NCI-H1048 (cell line): ENCODE results near the gene STK32C.

Experiments used
- DNase-seq: peaks from one replicate; lab custom pipeline; 2025; lab: John Stamatoyannopoulos, UW

The STK32C gene

GRCh38 chr10:132247943-132248342 lies 59.8 kb downstream of the STK32C start:
- DNase-seq, result no peak

DNA sequence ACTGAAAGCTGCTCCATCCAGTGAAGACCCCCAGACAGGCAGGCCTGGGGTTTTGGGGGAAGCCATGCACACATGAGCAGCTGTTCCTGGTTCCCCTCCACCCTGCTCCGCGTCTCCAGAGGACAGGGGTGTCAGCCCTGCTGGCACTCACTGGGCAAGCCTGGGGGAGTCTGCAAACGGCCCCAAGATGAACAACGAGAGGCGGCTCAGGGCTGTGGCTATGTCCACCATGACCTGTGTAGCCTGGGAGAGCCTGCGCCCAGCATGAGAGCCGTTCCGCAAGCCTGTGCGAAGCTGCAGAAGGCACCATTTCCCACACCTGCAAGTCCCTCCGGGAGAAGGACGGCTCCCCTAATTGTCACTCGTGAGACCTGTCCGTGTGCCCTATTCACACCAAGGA lies 61.5 kb downstream of the STK32C start:
- DNase-seq, result no peak

DNA sequence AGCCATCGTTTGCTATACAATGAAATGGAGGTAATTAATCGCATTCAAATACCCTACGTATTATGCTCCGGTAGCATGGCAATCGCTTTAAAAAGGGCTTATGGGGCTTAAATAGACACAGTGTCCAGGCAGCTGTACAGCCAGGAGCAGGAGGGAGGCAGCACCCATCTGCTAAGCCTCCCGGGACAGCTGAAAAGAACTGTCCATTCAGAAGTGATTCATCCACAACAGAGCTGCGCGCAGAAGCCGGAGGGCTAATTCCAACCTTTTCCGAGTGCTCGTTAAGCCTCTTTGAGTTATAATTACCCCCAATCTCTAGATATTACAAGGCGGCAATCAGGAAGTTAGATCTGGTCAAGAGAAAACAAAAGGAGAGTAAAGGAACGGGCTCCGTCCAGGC lies 62.7 kb downstream of the STK32C start:
- DNase-seq, result no peak

- DNase-seq, result no peak
Measured at GRCh38 chr10:132243626-132244025, 64.1 kb downstream of the STK32C start.

DNA sequence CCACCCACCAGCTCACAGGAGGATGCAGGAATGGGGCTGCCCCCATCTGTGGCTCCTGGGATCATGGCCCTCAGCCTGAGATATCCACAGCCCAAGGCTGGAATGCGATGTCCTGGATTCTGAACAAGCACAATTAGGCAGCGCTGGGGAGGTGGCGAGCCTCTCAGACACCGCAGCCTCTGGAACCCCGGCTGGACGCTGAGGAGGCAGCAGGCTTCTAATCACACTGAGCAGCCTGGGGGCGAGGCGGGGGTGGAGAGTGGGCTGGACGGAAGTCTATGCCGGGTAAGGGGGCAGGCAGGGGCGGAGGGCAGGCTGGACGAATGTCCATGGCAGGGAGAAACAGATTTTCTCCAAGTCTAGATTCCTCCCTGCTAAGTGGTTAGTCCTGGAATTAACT lies 64.6 kb downstream of the STK32C start:
- no peak for DNase-seq

DNA sequence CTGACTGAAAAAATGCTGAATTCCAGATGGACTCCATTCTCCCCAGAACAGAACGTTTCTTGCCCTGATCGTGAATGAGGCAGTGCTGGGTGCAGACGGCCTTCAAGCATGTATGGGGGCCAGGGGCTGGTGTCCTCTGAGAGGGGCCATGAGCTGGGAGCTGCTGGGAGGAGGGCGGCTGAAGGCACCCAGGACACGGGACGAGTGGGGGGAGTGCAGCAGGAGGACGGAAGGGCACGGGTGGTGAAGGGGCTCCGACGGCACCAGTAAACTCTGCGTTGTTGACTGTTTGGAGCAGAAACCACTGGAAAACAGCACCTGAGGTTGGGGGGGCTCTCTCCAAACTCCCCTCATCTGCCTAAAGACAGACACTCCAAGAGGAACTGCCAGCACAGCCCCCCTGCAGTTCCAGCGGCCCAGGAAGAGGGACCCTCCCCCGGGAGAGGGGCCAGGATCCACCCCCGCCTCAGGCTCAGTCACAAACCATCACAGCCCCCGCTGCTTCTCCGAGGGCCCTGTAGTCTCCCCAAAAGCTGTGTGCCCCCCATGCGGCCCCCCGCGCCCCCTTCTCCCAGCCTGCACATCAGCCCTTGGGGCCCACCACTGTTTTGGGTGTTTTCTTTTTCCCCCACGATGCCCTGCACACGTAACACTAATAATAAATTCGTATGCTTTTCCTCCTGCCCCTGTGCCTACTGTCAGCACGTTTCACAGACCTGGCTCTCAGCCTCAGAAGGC lies 65.5 kb downstream of the STK32C start:
- DNase-seq, result no peak

DNA sequence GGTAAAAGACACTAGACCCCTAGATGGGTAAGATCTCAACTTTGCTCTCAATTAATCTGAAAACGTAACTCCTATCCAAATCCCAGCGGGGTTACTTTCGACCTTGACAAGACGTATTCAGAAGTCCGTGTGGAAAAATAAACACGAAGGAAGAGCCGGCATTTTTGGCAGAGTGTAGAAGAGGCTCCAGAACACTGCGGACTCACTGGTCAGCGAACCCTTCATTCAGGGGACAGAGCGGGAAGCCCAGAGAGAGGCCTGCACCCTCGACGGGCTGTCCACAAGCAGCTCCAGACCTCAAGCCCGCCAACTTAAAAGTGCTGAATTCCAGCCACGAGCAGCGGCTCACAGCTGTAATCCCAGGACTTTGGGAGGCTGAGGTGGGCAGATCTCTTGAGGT lies 66.3 kb downstream of the STK32C start:
- no peak for DNase-seq

GRCh38 chr10:132241086-132241485 lies 66.7 kb downstream of the STK32C start:
- no peak for DNase-seq

DNA sequence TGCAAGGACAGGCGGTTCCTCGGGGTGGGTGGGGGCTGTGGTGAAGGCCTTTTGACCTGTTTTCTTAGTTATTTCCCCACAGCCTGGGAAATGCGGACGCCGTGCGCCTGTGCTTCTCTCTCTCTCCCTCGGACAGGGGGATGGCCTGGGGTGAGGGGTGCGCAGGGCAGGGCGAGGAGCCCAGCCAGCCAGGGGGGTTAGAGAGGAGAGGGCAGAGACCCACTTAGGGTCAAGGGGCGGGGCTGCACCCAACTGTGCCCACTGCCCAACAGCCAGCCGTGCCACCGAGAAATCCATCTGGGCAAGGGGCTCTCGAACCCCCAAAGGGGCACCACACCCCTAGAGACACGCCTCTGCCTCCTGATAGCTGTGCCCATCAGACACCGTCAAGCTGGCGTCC lies 67.2 kb downstream of the STK32C start:
- DNase-seq, result no peak

- DNase-seq, result no peak
Measured at GRCh38 chr10:132240156-132240555, 67.6 kb downstream of the STK32C start.

- no peak for DNase-seq
Measured at GRCh38 chr10:132239126-132240031, 68.4 kb downstream of the STK32C start.

- no peak for DNase-seq
Measured at GRCh38 chr10:132238371-132239125, 69.2 kb downstream of the STK32C start.

DNA sequence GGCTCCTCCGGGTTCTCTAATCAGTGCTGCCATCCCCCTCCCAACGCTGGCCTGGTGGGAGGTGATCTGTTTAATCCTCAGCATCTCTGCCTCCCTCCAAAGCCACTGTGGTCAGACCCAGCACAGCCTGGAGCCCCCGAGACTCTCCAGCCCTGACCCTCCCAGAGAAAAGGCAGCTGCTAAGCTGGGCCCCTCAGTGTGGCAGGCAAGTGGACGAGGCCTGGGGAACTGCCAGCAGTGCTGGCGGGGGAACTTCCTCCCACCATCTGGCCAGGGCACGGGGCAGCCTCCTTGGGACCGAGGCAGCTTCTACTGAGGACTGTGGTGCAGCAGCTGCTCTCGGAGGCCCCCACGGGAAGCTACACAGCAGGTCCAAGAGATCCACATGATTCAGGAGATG lies 69.9 kb downstream of the STK32C start:
- DNase-seq, result no peak

GRCh38 chr10:132237396-132237795 lies 70.4 kb downstream of the STK32C start:
- no peak for DNase-seq

DNA sequence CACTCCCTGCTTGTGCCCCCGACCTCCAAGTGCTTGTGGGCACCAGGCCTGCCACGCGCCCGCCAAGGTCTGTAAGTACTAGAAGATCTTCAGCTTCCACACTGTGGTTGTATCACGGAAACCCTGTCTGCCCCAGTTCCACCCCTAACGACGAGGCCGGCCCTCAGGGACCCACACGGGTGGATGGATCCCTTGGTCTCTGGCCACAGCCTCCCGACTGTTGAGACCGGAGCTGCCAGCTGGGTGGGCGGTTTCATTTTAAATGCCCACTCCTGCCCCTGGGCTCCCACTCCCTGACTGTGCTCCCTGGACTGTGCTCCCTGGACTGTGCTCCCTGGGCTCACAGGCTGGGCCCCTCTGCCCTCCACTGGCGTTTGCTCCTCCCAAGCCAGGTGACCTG lies 70.9 kb downstream of the STK32C start:
- no peak for DNase-seq

DNA sequence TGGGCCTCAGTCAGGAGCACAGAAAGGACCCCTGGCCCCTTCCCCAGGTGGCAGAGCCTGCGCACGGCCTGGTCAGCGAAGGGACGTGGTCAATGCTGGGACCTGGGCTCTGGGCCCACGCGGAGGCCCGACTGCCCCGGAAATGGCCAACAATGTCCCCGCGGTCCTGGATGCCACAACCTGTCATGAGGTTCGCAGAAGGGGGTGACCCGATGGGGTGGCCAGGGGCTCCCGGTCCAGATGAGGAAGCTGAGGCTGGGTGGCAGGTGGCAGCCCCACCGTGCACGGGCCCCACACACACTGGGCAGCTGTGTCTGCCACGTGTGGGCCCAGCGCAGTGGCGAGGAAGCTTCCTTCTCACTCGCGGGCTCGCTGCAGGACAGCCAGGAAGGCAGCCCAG lies 71.6 kb downstream of the STK32C start:
- no peak for DNase-seq

DNA sequence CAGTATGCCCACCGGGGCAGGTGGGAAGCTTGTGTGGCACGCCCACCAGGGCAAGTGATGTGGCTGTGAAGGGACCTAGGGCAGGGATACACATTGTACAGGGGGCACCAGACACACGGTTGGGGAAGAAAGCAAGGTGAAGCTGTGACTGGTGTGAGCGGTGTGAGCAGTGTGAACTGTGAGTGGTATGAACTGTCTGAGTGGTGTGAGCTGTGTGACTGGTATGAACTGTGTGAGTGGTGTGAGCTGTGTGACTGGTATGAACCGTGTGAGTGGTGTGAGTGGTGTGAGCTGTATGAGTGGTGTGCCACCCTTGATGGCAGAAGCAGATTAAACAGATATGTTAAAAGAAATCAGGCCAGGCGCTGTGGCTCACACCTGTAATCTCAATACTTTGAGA lies 72.9 kb downstream of the STK32C start:
- DNase-seq, result no peak

DNA sequence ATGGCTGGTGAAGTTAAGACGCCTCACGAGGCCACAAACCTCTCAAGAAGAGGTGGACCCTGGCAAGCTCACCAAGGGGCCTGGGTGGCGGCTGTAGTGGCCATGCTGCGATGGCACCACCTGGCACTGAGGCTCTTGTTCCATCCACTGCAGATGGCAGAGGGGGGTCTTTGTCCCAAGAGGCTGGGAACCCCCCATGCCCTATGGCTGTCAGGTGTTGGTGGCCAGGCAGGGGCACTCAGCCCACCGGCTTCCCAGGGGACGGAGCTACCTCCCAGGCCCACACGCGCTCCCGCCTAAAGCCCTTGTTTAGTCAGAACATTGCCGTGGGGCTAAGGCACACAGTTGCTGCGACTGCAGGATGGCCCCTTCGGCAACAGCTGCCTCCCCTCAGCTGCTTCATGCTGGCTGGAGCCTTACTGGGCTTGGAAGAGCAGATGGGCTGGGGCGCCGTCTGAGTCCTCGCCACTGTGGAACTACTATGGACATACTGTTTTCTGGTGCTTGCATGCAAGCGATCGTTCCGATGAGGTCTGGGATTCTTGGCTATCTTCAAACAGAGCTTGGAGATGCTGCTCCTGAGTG lies 74.2 kb downstream of the STK32C start:
- no peak for DNase-seq

GRCh38 chr10:132232981-132233380 lies 74.8 kb downstream of the STK32C start:
- no peak for DNase-seq

- no peak for DNase-seq
Measured at GRCh38 chr10:132232023-132232951, 75.5 kb downstream of the STK32C start.

DNA sequence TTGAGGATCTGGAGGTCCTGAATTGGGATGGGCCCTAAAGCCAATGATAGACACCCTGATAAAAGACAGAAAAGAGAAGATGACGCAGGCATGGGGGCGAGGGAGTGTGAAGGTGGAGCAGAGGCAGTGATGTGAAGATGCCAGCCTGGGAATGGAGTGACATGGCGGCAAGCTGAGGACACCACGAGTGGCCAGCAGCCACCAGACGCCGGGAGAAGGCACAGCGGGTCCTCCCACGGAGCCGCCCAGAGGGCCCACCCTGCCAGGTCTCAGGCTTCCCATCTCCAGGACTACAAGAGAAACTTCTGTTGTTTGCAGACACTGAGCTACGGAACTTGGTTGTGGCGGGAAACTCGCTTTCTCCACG lies 76.1 kb downstream of the STK32C start:
- no peak for DNase-seq
